Activated B cell treated with CpG ODN at 0.5 μM for 24 hours (primary cell): ENCODE data around the gene TNFRSF1A. TPM values are rescaled to one million over a fixed set of nuclear protein-coding genes. Genes with fewer than 3 reads are reported as not detected.

Experiments used
- ATAC-seq: fragments of 200-7000 bp; cut with Tn5 transposase; one replicate; pipeline ENCODE4 v1.10.0; 2021; ENCODE audit warnings: low read depth, mild to moderate bottlenecking, moderate library complexity
- CTCF ChIA-PET: fragments of 350-600 bp; sonication (Branson Sonifier 250); formaldehyde crosslinking; loops from one replicate; lab custom pipeline; 2021; ENCODE audit warnings: antibody characterized with exemption; lab: Charles Lee
- POLR2A ChIA-PET: fragments of 350-600 bp; sonication (Branson Sonifier 250); formaldehyde crosslinking; loops from one replicate; lab custom pipeline; 2021; ENCODE audit warnings: antibody characterized with exemption; lab: Charles Lee
- DNase-seq: peaks from one replicate; pipeline ENCODE4 v3.0.0; 2022
- H3K27ac Mint-ChIP-seq: one replicate; pipeline ENCODE4 v1.8.0; 2020; ENCODE audit warnings: mixed read lengths
- H3K27me3 Mint-ChIP-seq: one replicate; pipeline ENCODE4 v1.8.0; 2021; ENCODE audit warnings: mixed read lengths
- H3K36me3 Mint-ChIP-seq: one replicate; pipeline ENCODE4 v1.8.0; 2021; ENCODE audit warnings: low read depth, mixed read lengths
- H3K4me1 Mint-ChIP-seq: one replicate; pipeline ENCODE4 v1.8.0; 2021; ENCODE audit warnings: mixed read lengths
- H3K4me3 Mint-ChIP-seq: one replicate; pipeline ENCODE4 v1.8.0; 2020; ENCODE audit warnings: mild to moderate bottlenecking, mixed read lengths
- H3K9me3 Mint-ChIP-seq: one replicate; pipeline ENCODE4 v1.8.0; 2020; ENCODE audit warnings: mixed read lengths
- CTCF ChIP-seq: fragments of 200-600 bp; IDR thresholded peaks from one replicate; pipeline ENCODE4 v1.8.0; 2022; ENCODE audit warnings: antibody characterized with exemption, mild to moderate bottlenecking
- intact Hi-C: fragments of 100-400 bp; cut with micrococcal nuclease; formaldehyde crosslinking; loops from one replicate; pipeline ENCODE4 v1.15.1; 2024
- total RNA-seq: library from RNA; stranded (reverse); gene quantifications from 2 replicates; pipeline ENCODE4 v1.2.3, GENCODE V29; 2022

TNFRSF1A gene
- total RNA-seq, 1 donor from 2014 or later, result not detected

GRCh38 chr12:6376870-6377666, 35.2 kb upstream of the TNFRSF1A start:
- intact Hi-C loops, result loop anchor here (5.0 kb wide), 1 partner anchor 35 kb away; the partner anchor contains the start of gene TNFRSF1A
- no peak overlapping the region for H3K4me3 Mint-ChIP-seq
- CTCF ChIA-PET, result no interaction called here
- H3K36me3 Mint-ChIP-seq, result no peaks in the 10 kb centered on the region
- no peaks in the 10 kb centered on the region for H3K4me1 Mint-ChIP-seq
- peaks cover 62% of the 10 kb centered on the region for H3K27me3 Mint-ChIP-seq
- POLR2A ChIA-PET, result no interaction called here
- TF ChIP-seq CTCF, result no peak
- ATAC-seq (no peak), DNase-seq (no peak)
- H3K27ac Mint-ChIP-seq, result no peak overlapping the region
- H3K9me3 Mint-ChIP-seq, result no peaks in the 10 kb centered on the region

GRCh38 chr12:6376079-6376869, 34.4 kb upstream of the TNFRSF1A start:
- H3K4me3 Mint-ChIP-seq, result no peak overlapping the region
- POLR2A ChIA-PET, result no interaction called here

GRCh38 chr12:6375269-6376078, 33.6 kb upstream of the TNFRSF1A start, which contains the start of gene SCNN1A:
SCNN1A (minus strand) TSS chr12:6375563; CDS start chr12:6374783, 780 bp downstream.
- CTCF ChIA-PET, result no interaction called here
- H3K4me3 Mint-ChIP-seq, result no peak within 1 kb of the TSS

More at GRCh38 chr12:6376079-6376869, 34.4 kb upstream of the TNFRSF1A start:
- no peaks in the 10 kb centered on the region for H3K4me1 Mint-ChIP-seq
- no peak overlapping the region for H3K27ac Mint-ChIP-seq
- peaks cover 57% of the 10 kb centered on the region for H3K27me3 Mint-ChIP-seq
- CTCF ChIA-PET, result no interaction called here
- ATAC-seq (no peak), DNase-seq (no peak)
- no peaks in the 10 kb centered on the region for H3K9me3 Mint-ChIP-seq
- no peak for TF ChIP-seq CTCF
- H3K36me3 Mint-ChIP-seq, result no peaks in the 10 kb centered on the region
- intact Hi-C loops, result loop anchor here (5.0 kb wide), 1 partner anchor 34 kb away; the partner anchor contains the start of gene TNFRSF1A

GRCh38 chr12:6374786-6375160, 32.9 kb upstream of the TNFRSF1A start:
- H3K27me3 Mint-ChIP-seq, result peaks cover 57% of the 10 kb centered on the region
- ATAC-seq, result no peak
- no peak overlapping the region for H3K4me3 Mint-ChIP-seq
- no peak for DNase-seq
- no peaks in the 10 kb centered on the region for H3K4me1 Mint-ChIP-seq
- CTCF ChIA-PET, result no interaction called here
- POLR2A ChIA-PET, result interaction anchor here (0.6 kb wide), 1 partner anchor 47 kb away, joined by 8 read pairs; no protein-coding TSS in a partner anchor
- H3K36me3 Mint-ChIP-seq, result no peaks in the 10 kb centered on the region
- no peak overlapping the region for H3K27ac Mint-ChIP-seq
- intact Hi-C loops, result loop anchor here (5.0 kb wide), 1 partner anchor 32 kb away; the partner anchor contains the start of gene TNFRSF1A
- no peak for TF ChIP-seq CTCF
- no peaks in the 10 kb centered on the region for H3K9me3 Mint-ChIP-seq

More at GRCh38 chr12:6375269-6376078, 33.6 kb upstream of the TNFRSF1A start, which contains the start of gene SCNN1A:
- intact Hi-C loops, result loop anchor here (5.0 kb wide), 1 partner anchor 33 kb away; the partner anchor contains the start of gene TNFRSF1A
- no peak within 1 kb of the TSS for H3K27ac Mint-ChIP-seq
- ATAC-seq (no peak), DNase-seq (no peak)
- no peak for TF ChIP-seq CTCF
- no peaks in the 10 kb centered on the region for H3K36me3 Mint-ChIP-seq
- POLR2A ChIA-PET, result interaction anchor here (0.6 kb wide), 1 partner anchor 46 kb away, joined by 8 read pairs; no protein-coding TSS in a partner anchor
- H3K27me3 Mint-ChIP-seq, result peaks cover 58% of the 10 kb centered on the region
- no peaks in the 10 kb centered on the region for H3K9me3 Mint-ChIP-seq
- H3K4me1 Mint-ChIP-seq, result no peaks in the 10 kb centered on the region
